Panc1 (cell line): ENCODE measurements around the gene APOA1. TPM values are rescaled to one million over a fixed set of nuclear protein-coding genes. Genes with fewer than 3 reads are reported as not detected.

Experiments
- ATAC-seq: fragments of 200-7000 bp; cut with Tn5 transposase; 2 replicates; pipeline ENCODE4 v1.9.1; 2020; ENCODE audit warnings: mild to moderate bottlenecking, moderate library complexity
- BruUV-seq: library from RNA; stranded (reverse); fragments of 400-500 nt; replicated peaks from 2 replicates; lab custom pipeline; 2021; lab: Mats Ljungman, UMichigan
- CTCF ChIA-PET: fragments of 300-600 bp; sonication (Branson Sonifier 250); formaldehyde crosslinking; loops from one replicate; lab custom pipeline; 2022; ENCODE audit warnings: antibody characterized with exemption; lab: Charles Lee
- POLR2A ChIA-PET: fragments of 300-600 bp; sonication (Branson Sonifier 250); formaldehyde crosslinking; loops from one replicate; lab custom pipeline; 2022; ENCODE audit warnings: antibody characterized with exemption; lab: Charles Lee
- DNase-seq: peaks from one replicate; pipeline ENCODE4 v3.0.0-alpha.2; 2010; ENCODE audit warnings: low read depth, low spot score
- H3K27ac ChIP-seq: 2 replicates; pipeline ENCODE4 v1.5.1; 2011; ENCODE audit warnings: mild to moderate bottlenecking, low read length, inconsistent platforms
- H3K27me3 ChIP-seq: fragments of 200-500 bp; sonication (Bioruptor generic); 2 replicates; pipeline ENCODE4 v1.6.0; 2014; ENCODE audit warnings: low read length, inconsistent platforms; ENCODE audit not compliant: control insufficient read depth, insufficient read depth
- H3K36me3 ChIP-seq: fragments of 200-500 bp; sonication (Bioruptor generic); 2 replicates; pipeline ENCODE4 v1.5.1; 2014; ENCODE audit warnings: inconsistent platforms, mild to moderate bottlenecking, low read length, moderate library complexity; ENCODE audit not compliant: control insufficient read depth, insufficient read depth
- H3K4me1 ChIP-seq: 2 replicates; pipeline ENCODE4 v1.5.1; 2011; ENCODE audit warnings: inconsistent platforms, mild to moderate bottlenecking, low read length, moderate library complexity; ENCODE audit not compliant: control insufficient read depth, insufficient read depth
- H3K4me3 ChIP-seq, 2 experiments: 2 replicates each; pipeline ENCODE4 v1.5.1; 2011 to 2012; ENCODE audit warnings: low read depth in 2 of 2, low read length in 2 of 2, mild to moderate bottlenecking in 2 of 2, inconsistent platforms in 1 of 2, moderate library complexity in 1 of 2
- H3K9me3 ChIP-seq: fragments of 200-500 bp; sonication (Bioruptor generic); 2 replicates; pipeline ENCODE4 v1.5.1; 2014; ENCODE audit warnings: low read depth, mild to moderate bottlenecking, inconsistent platforms, low read length, moderate library complexity; ENCODE audit not compliant: control insufficient read depth, insufficient read depth
- POLR2AphosphoS5 ChIP-seq: IDR thresholded peaks from 2 replicates; pipeline ENCODE4 v1.6.1; 2012; ENCODE audit warnings: mild to moderate bottlenecking, low read depth, low read length, moderate library complexity
- SIN3A ChIP-seq: IDR thresholded peaks from 2 replicates; pipeline ENCODE4 v1.6.1; 2012; ENCODE audit warnings: low read depth, mild to moderate bottlenecking, low read length, moderate library complexity, borderline replicate concordance; ENCODE audit not compliant: insufficient read depth
- TCF7L2 ChIP-seq: IDR thresholded peaks from 2 replicates; pipeline ENCODE4 v1.6.1; 2011; ENCODE audit warnings: mild to moderate bottlenecking, low read depth, low read length, inconsistent platforms
- in situ Hi-C: cut with HindIII; loops from 2 replicates; pipeline ENCODE4 v1.10.0; 2016; ENCODE audit warnings: low sequenced_read_pairs, low pct_unique_long_range_greater_than_20kb
- intact Hi-C: fragments of 100-400 bp; cut with micrococcal nuclease; formaldehyde crosslinking; loops from one replicate; pipeline ENCODE4 v1.10.0; 2022; ENCODE audit not compliant: unreplicated experiment
- total RNA-seq: library from RNA; stranded (reverse); gene quantifications from one replicate; pipeline ENCODE4 v1.2.1, GENCODE V29; 2021; ENCODE audit not compliant: unreplicated experiment
- TF ChIP-seq, protein P1 (sequence below), 2 experiments: IDR thresholded peaks; 2 replicates each; pipeline ENCODE4 v1.6.1; 2011 to 2012; ENCODE audit warnings: low read depth in 2 of 2, control low read depth in 1 of 2, low read length in 1 of 2, mild to moderate bottlenecking in 1 of 2, moderate library complexity in 1 of 2; ENCODE audit not compliant: insufficient read depth in 1 of 2
- TF ChIP-seq, protein P2 (sequence below): fragments of 450-650 bp; IDR thresholded peaks from 2 replicates; pipeline ENCODE4 v1.5.1; 2017; ENCODE audit warnings: mild to moderate bottlenecking

Gene APOA1
- total RNA-seq, 1 experiment from 2014 or later = 1.7 TPM

DNA sequence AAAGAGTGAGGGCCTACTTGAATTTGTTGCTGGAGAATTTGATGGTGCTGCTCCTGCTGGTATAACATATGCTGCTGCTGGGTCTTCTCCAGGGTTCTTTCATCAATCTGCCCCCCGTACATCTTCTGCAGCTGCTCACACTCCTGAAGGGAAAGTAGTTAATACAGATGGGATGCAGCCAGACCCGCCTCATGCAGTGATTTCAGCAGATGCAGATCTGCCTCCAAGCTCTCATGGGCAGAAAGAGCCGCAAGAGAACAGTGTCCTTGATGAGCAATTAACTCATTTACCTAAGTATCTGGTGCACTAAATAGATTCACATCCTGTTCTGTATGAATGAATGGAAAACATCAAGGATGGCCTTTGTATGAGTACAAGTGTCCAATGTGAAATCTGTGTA lies 24.8 kb upstream of the APOA1 start:
- ATAC-seq = no peak
- no peak for DNase-seq
- BruUV-seq = no TSS peak
- intact Hi-C loops (no loop called here), in situ Hi-C loops (no loop called here)
- Histone ChIP-seq H3K27ac (no peak overlapping the region), H3K4me3 (no peak overlapping the region), H3K27me3 (no peaks in the 10 kb centered on the region), H3K36me3 (peaks cover under 1% of the 10 kb centered on the region; the same call in 1 of the 2 replicates), H3K9me3 (no peaks in the 10 kb centered on the region), H3K4me1 (no peaks in the 10 kb centered on the region)
- POLR2A ChIA-PET = no interaction called here
- TF ChIP-seq, protein P1, sequence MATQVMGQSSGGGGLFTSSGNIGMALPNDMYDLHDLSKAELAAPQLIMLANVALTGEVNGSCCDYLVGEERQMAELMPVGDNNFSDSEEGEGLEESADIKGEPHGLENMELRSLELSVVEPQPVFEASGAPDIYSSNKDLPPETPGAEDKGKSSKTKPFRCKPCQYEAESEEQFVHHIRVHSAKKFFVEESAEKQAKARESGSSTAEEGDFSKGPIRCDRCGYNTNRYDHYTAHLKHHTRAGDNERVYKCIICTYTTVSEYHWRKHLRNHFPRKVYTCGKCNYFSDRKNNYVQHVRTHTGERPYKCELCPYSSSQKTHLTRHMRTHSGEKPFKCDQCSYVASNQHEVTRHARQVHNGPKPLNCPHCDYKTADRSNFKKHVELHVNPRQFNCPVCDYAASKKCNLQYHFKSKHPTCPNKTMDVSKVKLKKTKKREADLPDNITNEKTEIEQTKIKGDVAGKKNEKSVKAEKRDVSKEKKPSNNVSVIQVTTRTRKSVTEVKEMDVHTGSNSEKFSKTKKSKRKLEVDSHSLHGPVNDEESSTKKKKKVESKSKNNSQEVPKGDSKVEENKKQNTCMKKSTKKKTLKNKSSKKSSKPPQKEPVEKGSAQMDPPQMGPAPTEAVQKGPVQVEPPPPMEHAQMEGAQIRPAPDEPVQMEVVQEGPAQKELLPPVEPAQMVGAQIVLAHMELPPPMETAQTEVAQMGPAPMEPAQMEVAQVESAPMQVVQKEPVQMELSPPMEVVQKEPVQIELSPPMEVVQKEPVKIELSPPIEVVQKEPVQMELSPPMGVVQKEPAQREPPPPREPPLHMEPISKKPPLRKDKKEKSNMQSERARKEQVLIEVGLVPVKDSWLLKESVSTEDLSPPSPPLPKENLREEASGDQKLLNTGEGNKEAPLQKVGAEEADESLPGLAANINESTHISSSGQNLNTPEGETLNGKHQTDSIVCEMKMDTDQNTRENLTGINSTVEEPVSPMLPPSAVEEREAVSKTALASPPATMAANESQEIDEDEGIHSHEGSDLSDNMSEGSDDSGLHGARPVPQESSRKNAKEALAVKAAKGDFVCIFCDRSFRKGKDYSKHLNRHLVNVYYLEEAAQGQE (IDR thresholded peaks at IDR 0.05; ENCODE audit: insufficient read depth in 1 of 2, low read depth in 2 of 2, low read length in 1 of 2) = no peak
- TF ChIP-seq, protein P2, sequence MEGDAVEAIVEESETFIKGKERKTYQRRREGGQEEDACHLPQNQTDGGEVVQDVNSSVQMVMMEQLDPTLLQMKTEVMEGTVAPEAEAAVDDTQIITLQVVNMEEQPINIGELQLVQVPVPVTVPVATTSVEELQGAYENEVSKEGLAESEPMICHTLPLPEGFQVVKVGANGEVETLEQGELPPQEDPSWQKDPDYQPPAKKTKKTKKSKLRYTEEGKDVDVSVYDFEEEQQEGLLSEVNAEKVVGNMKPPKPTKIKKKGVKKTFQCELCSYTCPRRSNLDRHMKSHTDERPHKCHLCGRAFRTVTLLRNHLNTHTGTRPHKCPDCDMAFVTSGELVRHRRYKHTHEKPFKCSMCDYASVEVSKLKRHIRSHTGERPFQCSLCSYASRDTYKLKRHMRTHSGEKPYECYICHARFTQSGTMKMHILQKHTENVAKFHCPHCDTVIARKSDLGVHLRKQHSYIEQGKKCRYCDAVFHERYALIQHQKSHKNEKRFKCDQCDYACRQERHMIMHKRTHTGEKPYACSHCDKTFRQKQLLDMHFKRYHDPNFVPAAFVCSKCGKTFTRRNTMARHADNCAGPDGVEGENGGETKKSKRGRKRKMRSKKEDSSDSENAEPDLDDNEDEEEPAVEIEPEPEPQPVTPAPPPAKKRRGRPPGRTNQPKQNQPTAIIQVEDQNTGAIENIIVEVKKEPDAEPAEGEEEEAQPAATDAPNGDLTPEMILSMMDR = no peak
- TF ChIP-seq TCF7L2 (no peak), SIN3A (no peak), POLR2AphosphoS5 (no peak)
- CTCF ChIA-PET = no interaction called here

DNA sequence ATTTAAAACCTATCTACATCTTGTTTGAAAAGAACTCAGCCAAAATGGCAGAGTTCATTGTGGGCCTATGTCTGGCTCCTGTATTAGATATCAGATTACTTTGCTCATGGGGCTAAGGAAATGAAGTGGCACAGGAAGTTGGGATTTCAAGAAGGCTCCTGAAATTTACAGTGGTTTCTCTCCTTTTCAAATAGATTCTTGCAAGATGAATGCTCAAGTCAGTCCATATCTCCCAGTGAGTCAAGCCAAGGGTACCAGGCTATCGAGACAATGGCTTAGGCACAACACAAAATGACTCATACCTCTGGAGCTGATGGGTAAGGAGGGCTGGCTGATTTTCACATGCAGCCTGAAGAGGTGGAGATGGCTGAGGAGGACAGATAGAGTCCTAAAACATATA lies 24.1 kb upstream of the APOA1 start:
- intact Hi-C loops = no loop called here
- peaks cover 3% of the 10 kb centered on the region; the same call in 1 of the 2 replicates for H3K36me3 ChIP-seq
- TF ChIP-seq TCF7L2 (no peak), POLR2AphosphoS5 (no peak)

DNA sequence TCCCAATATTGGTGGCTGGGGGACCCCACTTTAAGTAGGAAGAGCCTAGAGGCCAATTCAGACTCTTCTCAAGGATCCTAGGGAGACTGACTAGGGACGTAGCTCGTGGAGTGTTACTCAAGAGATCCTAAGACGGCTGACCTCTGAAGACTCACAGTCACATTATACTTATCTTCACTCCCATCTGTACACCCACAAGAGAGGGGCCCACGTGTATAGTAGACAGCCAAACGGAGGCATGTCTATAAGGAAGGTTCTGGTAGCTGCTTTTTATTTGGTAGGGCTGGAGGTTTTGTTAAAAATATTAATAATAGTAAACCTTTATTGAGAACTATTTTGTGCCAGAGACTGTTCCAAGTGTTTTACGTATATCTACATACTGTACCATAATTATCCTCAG lies 22.9 kb upstream of the APOA1 start:
- in situ Hi-C loops = no loop called here

More for the DNA sequence above, 24.1 kb upstream of the APOA1 start:
- in situ Hi-C loops = no loop called here
- no peak overlapping the region for H3K4me3 ChIP-seq
- H3K27me3 ChIP-seq = no peaks in the 10 kb centered on the region
- no peak for DNase-seq
- CTCF ChIA-PET = interaction anchor here (0.6 kb wide), 1 partner anchor 55 kb away, joined by 4 read pairs; no protein-coding TSS in a partner anchor
- H3K27ac ChIP-seq = no peak overlapping the region
- H3K4me1 ChIP-seq = no peaks in the 10 kb centered on the region
- ATAC-seq = no peak
- no TSS peak for BruUV-seq
- POLR2A ChIA-PET = no interaction called here
- H3K9me3 ChIP-seq = no peaks in the 10 kb centered on the region

More for the DNA sequence above, 22.9 kb upstream of the APOA1 start:
- TF ChIP-seq, protein P2 = no peak
- TF ChIP-seq, protein P1 (IDR thresholded peaks at IDR 0.05; ENCODE audit: insufficient read depth in 1 of 2, low read depth in 2 of 2, low read length in 1 of 2) = no peak
- ChIA-PET POLR2A (no interaction called here), CTCF (no interaction called here)
- Histone ChIP-seq H3K9me3 (no peaks in the 10 kb centered on the region), H3K27ac (no peak overlapping the region), H3K4me1 (no peaks in the 10 kb centered on the region), H3K4me3 (no peak overlapping the region), H3K27me3 (no peaks in the 10 kb centered on the region), H3K36me3 (peaks cover 3% of the 10 kb centered on the region; the same call in 1 of the 2 replicates)
- intact Hi-C loops = no loop called here
- DNase-seq (no peak), ATAC-seq (no peak)
- no TSS peak for BruUV-seq
